Kidney (tissue), 14 donors: ENCODE measurements around the gene RGS2. TPM values are rescaled to one million over a fixed set of nuclear protein-coding genes. Genes with fewer than 3 reads are reported as not detected.

Experiments
- DNase-seq, 5 donors: peaks; one replicate each; pipeline ENCODE4 v3.0.0-alpha.2; 2013 to 2020
- FAIRE-seq: peaks from 2 replicates; lab custom pipeline; 2012; peaks lifted over from hg19 to GRCh38; lab: Jason Lieb, UNC
- H3K27ac ChIP-seq, 2 donors: one replicate each; pipeline ENCODE4 v1.7.0; 2013; ENCODE audit warnings: low read depth in 2 of 2, low read length in 2 of 2, inconsistent platforms in 1 of 2
- H3K27me3 ChIP-seq: one replicate; pipeline ENCODE4 v1.7.1; 2013; ENCODE audit warnings: low read length, inconsistent platforms; ENCODE audit not compliant: control insufficient read depth, insufficient read depth
- H3K36me3 ChIP-seq, 3 donors: one replicate each; pipeline versions ENCODE4 v1.7.0 to v1.7.1; 2013; ENCODE audit warnings: low read length in 3 of 3, control low read depth in 1 of 3, inconsistent platforms in 1 of 3; ENCODE audit not compliant: insufficient read depth in 3 of 3, control insufficient read depth in 2 of 3
- H3K4me1 ChIP-seq, 3 donors: one replicate each; pipeline versions ENCODE4 v1.7.0 to v1.7.1; 2013; ENCODE audit warnings: low read length in 3 of 3, inconsistent platforms in 1 of 3, low read depth in 1 of 3; ENCODE audit not compliant: control insufficient read depth in 2 of 3, insufficient read depth in 2 of 3
- H3K4me3 ChIP-seq, 3 donors: one replicate each; pipeline versions ENCODE4 v1.7.0 to v1.8.1; 2013; ENCODE audit warnings: low read length in 3 of 3, control low read depth in 1 of 3, inconsistent platforms in 1 of 3
- H3K9ac ChIP-seq, 3 donors: one replicate each; pipeline versions ENCODE4 v1.7.0 to v1.7.1; 2013; ENCODE audit warnings: low read length in 3 of 3, control low read depth in 1 of 3, inconsistent platforms in 1 of 3
- H3K9me3 ChIP-seq, 3 donors: one replicate each; pipeline versions ENCODE4 v1.7.0 to v1.7.1; 2013; ENCODE audit warnings: low read length in 3 of 3, control low read depth in 1 of 3, inconsistent platforms in 1 of 3; ENCODE audit not compliant: control insufficient read depth in 2 of 3, insufficient read depth in 1 of 3
- intact Hi-C: fragments of 100-400 bp; cut with DNase I; formaldehyde crosslinking; loops from one replicate; pipeline ENCODE4 v1.11.1; 2022
- polyA plus RNA-seq: library from polyadenylated mRNA; stranded (reverse); fragments of 350-450 nt; fragmentation: Illumina TruSeq; extraction: RNeasy Lipid Tissue Mini Kit (QIAGEN cat#74804); gene quantifications from one replicate; pipeline ENCODE4 v1.2.3, GENCODE V29; 2014; ENCODE audit warnings: low read depth, low replicate concordance; ENCODE audit not compliant: insufficient read depth
- total RNA-seq: library from RNA; stranded (reverse); fragmentation: NEBNext Ultra II Directional; extraction: Animal tissue kit (Norgen Biotek cat#: 25700); gene quantifications from one replicate; pipeline ENCODE4 v1.2.1, GENCODE V29; 2021
- TF ChIP-seq, protein P1 (sequence below): IDR thresholded peaks from 3 replicates; pipeline ENCODE4 v1.5.1; 2012; ENCODE audit warnings: mild to moderate bottlenecking, moderate library complexity, borderline replicate concordance; ENCODE audit not compliant: insufficient read depth; ENCODE audit errors: extremely low read depth
- donor health status: control.
- donor health status: control.
- donor health status: control.
- donor health status: control.
- donor health status: control.
- donor health status: DM: yes; HTN: yes; CAD: no.
- donor health status: Normal renal cell carcinoma (clear cell type).

The RGS2 gene
- total and polyA plus RNA-seq, 2 donors from 2014 or later: 51.2 to 85.1 TPM

DNA sequence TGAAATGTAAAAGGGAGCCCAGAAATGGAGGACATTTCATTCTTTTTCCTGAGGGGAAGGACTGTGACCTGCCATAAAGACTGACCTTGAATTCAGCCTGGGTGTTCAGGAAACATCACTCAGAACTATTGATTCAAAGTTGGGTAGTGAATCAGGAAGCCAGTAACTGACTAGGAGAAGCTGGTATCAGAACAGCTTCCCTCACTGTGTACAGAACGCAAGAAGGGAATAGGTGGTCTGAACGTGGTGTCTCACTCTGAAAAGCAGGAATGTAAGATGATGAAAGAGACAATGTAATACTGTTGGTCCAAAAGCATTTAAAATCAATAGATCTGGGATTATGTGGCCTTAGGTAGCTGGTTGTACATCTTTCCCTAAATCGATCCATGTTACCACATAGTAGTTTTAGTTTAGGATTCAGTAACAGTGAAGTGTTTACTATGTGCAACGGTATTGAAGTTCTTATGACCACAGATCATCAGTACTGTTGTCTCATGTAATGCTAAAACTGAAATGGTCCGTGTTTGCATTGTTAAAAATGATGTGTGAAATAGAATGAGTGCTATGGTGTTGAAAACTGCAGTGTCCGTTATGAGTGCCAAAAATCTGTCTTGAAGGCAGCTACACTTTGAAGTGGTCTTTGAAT lies 2.9 kb downstream of the RGS2 start:
- H3K4me1 ChIP-seq: peaks cover 0 to 7% (median 0%) of the 10 kb centered on the region in 3 donors
- H3K9me3 ChIP-seq: no peaks in the 10 kb centered on the region
- FAIRE-seq (no peak), DNase-seq (no peak)
- H3K36me3 ChIP-seq: peaks cover 0 to 5% (median 0%) of the 10 kb centered on the region in 3 donors
- no peak overlapping the region for H3K27ac ChIP-seq
- intact Hi-C loops: no loop called here
- TF ChIP-seq, protein P1, sequence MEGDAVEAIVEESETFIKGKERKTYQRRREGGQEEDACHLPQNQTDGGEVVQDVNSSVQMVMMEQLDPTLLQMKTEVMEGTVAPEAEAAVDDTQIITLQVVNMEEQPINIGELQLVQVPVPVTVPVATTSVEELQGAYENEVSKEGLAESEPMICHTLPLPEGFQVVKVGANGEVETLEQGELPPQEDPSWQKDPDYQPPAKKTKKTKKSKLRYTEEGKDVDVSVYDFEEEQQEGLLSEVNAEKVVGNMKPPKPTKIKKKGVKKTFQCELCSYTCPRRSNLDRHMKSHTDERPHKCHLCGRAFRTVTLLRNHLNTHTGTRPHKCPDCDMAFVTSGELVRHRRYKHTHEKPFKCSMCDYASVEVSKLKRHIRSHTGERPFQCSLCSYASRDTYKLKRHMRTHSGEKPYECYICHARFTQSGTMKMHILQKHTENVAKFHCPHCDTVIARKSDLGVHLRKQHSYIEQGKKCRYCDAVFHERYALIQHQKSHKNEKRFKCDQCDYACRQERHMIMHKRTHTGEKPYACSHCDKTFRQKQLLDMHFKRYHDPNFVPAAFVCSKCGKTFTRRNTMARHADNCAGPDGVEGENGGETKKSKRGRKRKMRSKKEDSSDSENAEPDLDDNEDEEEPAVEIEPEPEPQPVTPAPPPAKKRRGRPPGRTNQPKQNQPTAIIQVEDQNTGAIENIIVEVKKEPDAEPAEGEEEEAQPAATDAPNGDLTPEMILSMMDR: no peak
- H3K4me3 ChIP-seq: peak overlapping the region in 1 of 3 donors; percentile 12
- H3K27me3 ChIP-seq: no peaks in the 10 kb centered on the region
- H3K9ac ChIP-seq: no peak overlapping the region

- Histone ChIP-seq H3K9me3 (no peaks in the 10 kb centered on the region), H3K36me3 (peaks cover 0 to 5% (median 0%) of the 10 kb centered on the region in 3 donors), H3K4me1 (peaks cover 0 to 4% (median 0%) of the 10 kb centered on the region in 3 donors), H3K4me3 (no peak overlapping the region), H3K9ac (no peak overlapping the region), H3K27me3 (no peaks in the 10 kb centered on the region), H3K27ac (no peak overlapping the region)
- no peak for DNase-seq
- no peak for FAIRE-seq
- TF ChIP-seq, protein P1: no peak
- intact Hi-C loops: no loop called here
These were observed 3.8 kb downstream of the RGS2 start for GRCh38 chr1:192812420-192813209.

DNA sequence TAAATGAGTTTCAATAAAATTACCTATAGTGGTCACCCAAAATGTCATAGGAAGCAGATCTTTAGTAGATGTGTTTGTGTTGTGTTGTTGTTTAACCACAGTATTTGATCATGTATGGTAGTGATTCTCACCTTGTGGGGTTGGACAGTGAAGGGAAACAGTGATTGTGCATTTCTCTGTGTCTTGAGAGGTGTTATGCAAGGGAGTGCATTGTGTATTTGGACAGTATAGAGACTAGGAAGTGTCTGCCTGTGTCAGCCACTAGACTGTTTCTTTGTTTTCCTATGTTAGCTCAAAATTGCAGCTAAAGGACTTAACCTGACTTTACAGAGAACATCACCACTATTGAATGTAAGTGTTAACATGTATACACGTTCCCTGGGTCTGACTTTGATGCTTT lies 6.0 kb downstream of the RGS2 start:
- TF ChIP-seq, protein P1: no peak
- H3K4me3 ChIP-seq: no peak overlapping the region
- peaks cover 0 to 5% (median 0%) of the 10 kb centered on the region in 3 donors for H3K36me3 ChIP-seq
- no peak overlapping the region for H3K27ac ChIP-seq
- DNase-seq: no peak
- no peaks in the 10 kb centered on the region for H3K4me1 ChIP-seq
- no peak for FAIRE-seq
- intact Hi-C loops: no loop called here
- H3K9ac ChIP-seq: no peak overlapping the region
- no peaks in the 10 kb centered on the region for H3K9me3 ChIP-seq
- H3K27me3 ChIP-seq: no peaks in the 10 kb centered on the region
